ENCODE results near the gene LRMDA.

DNA sequence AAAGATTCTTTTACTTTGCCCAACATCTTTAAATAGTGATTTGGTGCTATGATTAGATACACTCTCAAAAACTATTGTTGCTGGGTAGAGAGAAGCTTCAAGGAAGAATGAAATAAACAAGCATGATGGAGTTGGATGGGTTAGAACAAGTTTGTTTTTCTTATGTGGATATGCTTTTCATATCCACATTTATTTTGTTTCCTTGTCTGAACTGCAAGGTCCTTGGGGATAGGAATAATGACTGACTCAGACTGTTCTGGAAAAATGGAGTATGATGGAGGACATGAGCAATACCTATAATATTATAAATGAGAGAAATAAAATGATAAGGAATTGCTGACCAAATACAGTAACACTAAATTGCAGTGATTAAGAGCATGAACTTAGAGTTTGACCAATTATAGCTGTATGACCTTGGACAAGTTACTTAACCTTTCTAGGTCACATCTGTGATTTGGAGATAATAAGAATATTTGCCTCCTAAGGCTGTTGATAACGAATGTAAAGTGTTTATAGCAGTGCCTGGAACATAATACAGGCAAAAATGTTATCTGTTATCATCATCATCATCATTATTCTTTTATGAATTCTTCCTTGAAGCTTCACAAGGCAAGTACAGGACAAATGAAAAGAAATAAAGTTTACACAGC, 847.5 kb downstream of the LRMDA start:
- TF ChIP-seq, protein P1, sequence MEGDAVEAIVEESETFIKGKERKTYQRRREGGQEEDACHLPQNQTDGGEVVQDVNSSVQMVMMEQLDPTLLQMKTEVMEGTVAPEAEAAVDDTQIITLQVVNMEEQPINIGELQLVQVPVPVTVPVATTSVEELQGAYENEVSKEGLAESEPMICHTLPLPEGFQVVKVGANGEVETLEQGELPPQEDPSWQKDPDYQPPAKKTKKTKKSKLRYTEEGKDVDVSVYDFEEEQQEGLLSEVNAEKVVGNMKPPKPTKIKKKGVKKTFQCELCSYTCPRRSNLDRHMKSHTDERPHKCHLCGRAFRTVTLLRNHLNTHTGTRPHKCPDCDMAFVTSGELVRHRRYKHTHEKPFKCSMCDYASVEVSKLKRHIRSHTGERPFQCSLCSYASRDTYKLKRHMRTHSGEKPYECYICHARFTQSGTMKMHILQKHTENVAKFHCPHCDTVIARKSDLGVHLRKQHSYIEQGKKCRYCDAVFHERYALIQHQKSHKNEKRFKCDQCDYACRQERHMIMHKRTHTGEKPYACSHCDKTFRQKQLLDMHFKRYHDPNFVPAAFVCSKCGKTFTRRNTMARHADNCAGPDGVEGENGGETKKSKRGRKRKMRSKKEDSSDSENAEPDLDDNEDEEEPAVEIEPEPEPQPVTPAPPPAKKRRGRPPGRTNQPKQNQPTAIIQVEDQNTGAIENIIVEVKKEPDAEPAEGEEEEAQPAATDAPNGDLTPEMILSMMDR (IDR thresholded peaks at IDR 0.05): no peak
- no peak for TF ChIP-seq EZH2phosphoT487 (IDR thresholded peaks at IDR 0.05)

Data from neural progenitor cell (in vitro differentiated cells).